8988T (cell line): ENCODE measurements around the gene LEFTY1.

Experiments
- DNase-seq: peaks from one replicate; pipeline ENCODE4 v3.0.0; 2011

The LEFTY1 gene

DNA sequence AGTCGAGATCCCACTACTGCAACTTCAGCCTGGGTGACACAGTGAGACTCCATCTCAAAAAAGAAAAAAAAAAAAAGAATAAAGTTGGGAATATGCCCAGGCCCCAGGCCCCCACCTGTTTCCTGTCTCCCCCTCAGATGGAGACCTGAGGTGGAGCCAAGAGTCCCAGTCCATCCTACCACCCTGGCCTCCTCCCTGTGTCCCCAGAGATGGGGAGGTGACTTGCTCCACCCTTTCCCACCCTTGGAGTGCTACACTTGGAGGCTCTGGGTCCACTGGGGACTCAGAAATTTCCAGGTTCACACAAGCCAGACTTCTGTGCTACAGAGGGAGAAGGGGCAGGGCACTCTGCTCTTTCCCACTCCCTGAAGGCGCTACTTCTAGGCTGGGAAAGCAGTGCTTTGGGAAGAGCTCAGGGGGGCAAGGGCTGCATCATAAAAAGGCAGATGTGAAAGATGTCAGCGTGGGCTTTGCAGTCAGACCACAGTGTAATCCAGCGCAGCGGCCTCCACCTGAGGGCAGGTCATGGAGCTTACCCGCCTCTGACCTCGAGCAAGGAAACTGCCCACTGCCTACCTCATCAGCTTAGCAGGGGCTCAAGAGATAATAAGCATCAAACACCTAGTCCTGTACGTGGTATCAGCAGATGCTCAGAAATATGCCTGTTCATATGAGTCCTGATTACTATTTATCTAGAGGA lies 20.2 kb downstream of the LEFTY1 start:
- no peak for DNase-seq

DNA sequence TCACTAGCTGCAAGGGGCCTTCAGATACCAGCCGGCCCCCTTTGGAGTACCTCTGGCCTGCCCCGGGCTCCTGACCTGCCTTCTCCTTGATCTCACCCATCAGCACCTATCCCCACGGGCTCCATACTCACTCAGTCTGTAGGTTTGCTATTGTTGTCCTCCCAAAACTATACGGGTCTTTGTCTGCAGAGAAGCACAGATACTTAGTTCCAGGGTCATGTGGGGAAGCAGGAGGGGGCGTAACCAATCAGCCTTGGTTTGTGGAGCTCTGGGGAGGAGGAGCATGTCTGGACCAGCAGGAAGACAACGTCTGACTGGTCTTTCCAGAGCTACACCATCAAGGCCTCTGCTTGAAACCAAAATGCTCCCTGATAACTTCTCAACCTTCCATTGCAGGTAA lies 22.0 kb downstream of the LEFTY1 start:
- no peak for DNase-seq

DNA sequence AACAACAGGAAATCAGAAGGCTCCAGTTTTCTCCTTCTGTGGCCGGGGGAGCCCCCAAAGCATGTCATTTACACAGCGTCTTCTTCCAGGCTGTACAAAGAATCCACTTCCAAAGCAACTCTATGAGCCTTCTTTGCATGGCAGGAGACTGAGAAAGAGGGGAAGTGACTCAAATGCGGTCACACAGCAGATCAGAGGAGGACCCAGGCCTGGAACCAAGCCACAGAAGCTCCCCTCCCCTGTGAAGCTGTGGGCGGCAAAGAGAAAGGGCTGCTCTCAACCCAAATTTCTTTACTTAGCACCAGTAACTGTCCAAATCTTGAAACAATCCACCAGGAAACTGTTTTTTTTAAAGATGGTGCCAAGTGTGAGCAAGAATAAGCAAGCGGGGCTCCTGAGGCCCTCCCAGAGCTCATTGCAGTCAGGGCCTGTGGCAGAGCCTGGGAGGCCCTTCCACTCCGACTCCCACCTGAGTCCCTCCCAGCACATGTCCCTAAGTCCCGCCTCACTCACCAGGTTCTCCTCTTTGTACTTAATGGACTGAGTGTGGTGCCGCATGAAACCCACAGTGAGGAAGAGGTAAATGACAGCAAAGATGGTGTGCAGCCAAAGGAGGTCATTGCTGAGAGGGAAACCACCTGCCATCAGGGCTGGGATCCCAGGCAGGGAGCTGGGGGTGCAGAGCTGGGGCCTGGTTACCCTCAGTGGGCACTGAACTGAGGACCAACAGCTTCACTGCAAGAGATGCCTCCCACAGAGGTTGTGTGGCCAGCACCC lies 22.7 kb downstream of the LEFTY1 start:
- no peak for DNase-seq

DNA sequence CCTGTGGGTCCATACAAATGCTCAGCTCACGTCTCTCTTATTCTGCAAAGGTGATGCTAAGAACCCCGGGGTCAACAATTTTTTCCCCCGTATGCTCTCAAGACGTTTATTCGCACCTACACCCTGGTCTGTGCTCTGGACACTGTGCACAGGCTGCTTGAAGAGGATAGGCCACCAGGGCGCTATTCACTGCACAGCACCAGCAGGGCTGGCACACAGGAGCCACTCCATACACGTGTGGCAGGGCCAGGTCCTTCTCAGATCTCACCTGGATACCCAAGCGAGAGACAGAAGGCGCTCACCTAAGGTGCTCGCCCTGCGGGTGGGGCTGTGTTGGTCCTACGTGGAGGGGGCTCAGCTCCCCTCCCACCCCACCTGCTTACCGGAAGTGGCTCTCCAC lies 23.4 kb downstream of the LEFTY1 start:
- no peak for DNase-seq

DNA sequence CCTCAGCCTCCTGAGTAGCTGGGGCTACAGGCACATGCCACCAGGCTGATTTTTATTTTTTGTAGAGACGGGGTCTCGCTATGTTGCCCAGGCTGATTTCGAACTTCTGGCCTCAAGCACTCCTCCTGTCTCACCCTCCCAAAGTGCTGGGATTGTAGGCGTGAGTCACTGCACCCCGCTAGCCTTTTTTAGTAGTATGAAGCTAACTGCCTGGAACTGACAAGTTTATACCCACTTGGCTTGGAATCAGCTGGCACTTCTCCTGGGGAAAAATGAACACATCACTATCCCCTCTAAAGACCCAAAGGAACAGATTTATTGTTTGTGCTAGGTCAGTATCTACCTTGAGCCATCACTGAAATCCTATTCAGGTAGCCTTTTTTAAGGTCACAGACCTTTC lies 25.8 kb downstream of the LEFTY1 start:
- no peak for DNase-seq

DNA sequence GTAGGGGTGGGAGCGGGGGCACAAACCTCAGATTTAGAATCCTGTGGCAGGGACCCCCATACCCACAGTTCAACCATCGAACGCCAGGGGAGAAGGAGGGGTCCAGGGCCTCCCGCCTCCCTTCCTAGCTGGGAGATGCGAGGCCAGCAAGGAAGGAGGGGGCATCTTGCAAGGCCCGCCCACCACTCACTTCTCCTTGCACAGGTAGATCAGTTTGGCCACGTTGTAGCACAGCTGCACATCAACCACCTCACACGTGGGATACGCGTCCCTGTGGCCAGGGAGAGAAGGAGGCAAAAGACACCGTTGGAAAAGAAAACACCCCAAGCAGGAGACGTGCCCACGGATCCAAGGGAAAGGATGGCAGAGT lies 26.4 kb downstream of the LEFTY1 start:
- DNase-seq: no peak

DNA sequence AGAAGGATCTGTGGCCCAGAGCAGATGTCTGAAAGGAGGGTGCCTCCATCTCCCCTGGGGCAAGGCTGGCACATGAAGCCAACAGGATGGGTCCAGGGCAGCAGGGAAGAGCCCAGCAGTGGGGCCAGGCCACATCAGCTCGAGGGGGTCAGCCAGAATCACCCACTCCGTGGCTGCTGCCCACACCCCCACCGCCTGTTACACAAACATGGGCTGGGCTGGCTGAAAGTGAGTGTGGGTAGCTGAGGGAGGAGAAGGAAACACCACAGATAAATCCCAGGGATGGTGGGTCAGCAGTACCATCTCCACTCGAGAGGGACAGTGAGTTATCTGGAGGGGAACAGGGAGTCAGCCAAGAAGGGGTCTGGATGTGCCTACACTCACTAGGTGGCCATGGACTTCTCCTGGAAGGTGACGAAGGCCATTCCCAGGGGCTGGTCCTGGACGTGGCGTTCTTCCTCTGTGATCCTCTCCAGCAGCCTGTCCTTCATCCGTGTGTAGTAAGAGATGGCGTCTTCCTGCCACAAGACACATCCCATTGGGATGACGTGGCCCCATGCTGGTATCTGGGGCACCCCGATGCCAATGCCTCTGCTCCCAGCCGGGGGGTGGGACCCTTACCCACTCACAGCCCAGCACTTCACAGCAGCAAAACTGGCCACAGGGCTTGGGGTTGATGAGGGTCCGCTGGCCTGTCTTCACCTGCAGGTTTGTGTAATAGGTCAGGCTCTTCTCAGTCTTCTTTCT lies 26.9 kb downstream of the LEFTY1 start:
- DNase-seq: no peak

DNA sequence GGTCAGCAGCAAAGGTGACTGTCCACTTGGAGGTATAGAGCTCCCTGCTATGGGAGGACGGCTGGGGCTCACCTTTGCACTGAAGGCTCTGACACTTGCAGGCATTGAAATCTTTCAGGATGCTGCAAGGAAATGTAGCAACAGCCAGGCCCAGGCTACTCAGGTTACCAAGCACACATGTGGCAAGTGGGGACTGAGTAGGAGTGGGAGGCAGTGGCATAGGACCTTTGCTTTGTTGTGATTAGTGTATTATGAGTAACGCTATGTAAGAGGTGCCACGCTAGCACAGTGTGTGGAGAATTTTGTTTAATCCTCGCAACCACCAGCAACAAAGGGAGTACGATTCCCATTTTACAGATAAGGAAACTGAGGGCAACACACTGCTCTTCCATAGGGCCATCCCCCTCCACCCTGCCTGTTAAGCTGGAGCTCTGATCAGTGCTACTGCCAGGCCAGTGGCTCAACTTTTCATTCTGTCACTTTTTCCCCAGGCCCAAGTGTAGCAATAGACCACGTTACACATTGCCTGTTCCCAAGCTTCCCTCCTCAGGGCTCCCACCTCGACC lies 28.0 kb downstream of the LEFTY1 start:
- no peak for DNase-seq

DNA sequence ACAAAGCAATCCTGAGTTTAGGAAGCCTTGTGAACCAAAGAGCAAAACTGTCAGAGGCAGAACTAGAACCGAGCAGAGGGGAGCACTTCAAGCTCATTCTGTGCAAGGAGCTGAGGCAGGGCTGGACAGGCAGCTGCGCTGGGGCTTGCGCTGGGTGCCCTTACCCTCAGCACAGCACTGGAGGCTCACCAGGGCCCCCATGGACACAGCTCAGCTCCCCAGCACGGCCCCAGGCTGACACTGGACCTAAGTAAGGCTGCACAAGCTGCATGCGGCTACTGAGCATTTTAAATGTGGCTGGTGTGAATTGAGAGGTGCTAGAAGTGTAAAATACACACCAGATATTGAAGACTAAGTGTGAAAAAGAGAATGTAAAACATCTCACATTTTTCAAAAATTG lies 28.8 kb downstream of the LEFTY1 start:
- no peak for DNase-seq

DNA sequence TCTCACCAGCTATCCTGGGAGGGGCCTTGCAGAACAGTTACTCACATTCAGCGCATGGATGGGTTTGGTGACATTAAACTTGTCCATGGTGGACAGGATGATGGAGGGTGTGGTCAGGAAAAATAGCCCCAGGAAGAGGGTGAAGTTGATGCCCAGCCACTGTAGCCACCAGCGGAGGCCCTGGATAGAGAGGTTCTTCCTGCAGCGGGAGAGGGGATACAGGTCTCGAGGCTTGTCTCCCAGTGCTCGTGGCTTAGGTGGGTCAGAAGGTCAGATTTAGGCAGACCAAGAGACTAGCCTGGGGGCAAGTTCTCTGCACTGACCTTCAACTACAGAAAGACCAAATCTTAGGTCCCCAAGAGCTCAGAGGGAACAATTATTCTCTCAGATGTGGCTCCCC lies 29.8 kb downstream of the LEFTY1 start:
- DNase-seq: no peak

DNA sequence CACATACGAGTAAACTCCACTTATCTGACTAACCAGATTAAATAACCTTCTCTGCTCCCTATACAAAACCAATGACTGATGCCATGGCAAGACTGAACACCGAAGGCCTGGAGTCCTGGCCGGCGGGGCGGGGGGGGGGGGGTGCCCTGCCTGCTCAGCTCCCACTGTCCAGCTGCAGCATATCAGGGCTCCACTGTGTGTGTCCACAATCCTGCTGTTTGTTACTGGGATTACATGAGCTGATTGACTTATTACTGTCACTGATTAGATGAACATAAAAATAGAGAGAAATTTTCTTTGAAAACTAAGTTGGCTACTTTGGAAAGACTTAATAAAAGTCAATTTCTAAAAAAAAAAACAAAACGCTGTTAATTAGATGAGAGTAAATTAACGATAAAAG lies 31.7 kb downstream of the LEFTY1 start:
- DNase-seq: no peak

DNA sequence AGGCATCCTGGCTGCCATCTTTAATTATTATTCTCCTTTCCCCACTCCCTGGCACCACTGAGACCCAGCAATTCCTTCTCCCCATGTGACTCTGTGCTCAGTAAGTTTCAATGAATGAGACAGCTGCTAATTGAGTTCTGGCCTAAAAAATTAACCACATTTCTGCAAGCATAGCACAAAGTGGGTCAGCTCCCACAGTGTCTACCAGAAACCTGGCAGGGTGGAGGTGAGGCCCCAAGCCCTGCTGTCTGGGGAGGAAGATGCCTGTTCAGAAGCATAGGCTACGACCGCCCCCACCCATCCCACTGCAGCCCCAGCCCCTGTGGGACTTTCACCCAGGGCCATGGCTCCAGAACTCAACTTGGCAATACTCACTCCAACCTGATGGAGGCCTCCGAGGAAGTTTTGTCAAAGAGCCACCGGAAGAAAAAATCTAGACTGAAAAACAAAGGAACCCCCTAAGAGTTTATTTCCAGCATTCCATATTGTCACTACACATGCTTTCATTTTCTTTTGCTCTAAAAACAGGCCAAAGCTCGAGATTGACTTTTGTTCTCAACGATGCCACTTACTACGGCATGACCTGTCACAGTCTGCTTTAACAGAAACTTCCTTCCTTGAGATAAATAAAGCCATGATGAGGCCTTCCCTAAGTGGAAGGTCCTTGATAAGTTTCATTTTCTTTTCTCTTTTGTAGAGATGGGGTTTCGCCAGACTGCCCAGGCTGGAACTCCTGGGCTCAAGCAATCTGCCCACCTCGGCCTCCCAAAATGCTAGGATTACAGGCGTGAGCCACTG lies 33.2 kb downstream of the LEFTY1 start:
- DNase-seq: no peak

DNA sequence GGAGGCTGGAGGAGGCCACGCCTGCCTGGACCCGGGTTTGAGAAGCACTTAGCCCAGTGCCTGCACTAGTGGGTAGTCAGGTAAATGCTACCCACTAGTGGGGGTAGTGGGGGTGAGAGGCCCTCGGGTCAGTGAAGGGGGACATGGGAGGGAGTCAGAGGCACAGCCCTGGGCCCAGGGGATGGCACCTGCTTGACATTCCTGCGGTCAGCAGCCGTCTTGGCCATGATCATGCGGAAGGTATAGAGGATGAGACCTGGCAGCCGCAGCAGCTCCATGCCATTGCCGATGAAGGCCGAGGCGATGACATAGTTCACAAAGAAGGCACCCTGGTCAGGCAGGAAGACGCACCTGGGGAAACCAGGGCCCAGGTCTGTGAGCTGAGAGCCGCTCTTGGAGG lies 35.5 kb downstream of the LEFTY1 start:
- no peak for DNase-seq

DNA sequence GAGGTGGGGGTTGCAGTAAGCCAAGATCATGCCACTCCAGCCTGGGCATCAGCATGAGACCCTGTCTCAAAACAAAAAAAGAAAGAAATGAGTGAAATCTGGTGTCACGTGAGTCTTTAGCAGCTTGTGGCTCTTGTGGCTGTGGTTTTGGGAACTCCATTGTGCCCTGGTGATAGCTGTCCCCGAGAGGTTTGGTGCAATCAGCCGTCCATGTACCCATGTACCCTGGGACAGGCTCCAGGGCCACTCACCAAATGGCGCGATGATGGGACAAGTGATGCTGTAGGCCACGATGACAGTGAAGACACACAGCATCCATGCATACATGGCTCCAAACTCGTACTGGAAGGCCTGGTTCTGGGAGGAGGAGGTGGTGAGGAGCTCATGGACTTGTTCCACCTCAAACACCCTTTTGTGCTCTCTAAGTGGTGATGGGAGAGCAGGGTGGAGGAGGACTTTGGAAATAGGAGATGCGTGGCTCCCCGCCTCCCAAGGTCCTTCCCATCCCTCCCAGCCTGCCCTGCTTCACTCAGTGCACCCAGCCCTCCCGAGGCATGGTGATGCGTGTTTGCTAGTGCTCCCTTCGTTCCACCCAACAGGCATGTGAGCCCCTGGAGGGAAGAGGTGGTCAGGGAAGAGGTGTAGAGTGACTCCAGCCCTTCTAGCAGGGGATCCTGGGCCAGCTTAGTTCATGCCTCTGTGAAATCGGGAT lies 36.4 kb downstream of the LEFTY1 start:
- DNase-seq: no peak

DNA sequence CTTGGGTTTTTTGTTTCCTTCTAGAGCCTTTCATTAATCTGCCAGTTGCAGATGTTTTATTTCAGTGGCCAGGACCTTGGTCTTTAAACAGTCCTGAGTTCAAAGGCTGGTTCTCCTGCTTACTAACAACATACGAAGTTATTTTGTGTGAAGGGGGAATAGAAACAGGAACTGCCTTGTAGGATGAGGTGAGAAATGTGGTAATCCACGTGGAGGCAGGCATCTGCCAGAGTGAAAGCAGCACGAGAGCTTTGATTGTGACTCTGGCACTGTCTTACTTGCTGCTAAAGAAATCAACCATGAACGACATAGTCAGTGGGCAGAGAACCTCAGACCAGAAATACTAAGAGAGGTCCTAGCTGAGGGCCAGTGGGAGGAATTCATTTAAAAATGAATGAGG lies 37.1 kb downstream of the LEFTY1 start:
- no peak for DNase-seq

DNA sequence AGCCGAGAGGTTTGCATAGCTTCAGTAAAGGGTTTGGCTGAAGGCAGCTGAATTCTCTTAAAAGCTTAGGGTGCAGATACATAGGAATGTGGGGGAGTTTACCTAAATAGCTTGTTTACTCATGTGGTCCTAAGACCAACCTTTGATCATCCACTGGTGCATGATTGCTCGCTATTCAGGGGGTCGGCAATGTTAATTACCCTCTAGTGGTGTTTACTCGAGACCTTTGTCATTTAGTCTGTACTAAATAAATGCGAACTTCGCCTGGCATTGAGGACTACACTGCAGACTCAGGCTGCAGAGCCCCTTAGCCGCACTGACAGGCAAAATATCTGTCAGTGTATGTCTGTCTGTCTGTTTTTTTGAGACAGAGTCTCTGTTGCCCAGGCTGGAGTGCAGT lies 38.6 kb downstream of the LEFTY1 start:
- DNase-seq: no peak

DNA sequence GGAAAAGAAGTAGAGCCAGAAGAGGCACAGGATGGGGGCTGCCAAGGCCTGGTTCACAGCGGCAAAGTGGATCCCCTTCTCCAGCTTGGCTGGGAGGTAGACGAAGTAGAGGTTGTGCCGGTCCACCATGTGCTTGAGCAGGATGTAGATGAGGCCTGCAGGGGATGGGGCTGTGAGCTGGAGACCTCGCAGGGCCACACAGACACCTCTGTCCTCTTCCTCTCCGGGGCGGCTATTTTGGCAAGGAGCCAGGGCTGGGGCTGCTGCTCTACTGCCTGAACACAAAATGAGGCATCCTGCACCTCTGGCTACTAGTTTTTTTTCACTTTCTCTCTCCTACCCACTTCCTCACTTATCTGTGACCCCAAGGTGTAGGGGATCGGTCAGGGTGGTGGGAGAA lies 39.0 kb downstream of the LEFTY1 start:
- no peak for DNase-seq

DNA sequence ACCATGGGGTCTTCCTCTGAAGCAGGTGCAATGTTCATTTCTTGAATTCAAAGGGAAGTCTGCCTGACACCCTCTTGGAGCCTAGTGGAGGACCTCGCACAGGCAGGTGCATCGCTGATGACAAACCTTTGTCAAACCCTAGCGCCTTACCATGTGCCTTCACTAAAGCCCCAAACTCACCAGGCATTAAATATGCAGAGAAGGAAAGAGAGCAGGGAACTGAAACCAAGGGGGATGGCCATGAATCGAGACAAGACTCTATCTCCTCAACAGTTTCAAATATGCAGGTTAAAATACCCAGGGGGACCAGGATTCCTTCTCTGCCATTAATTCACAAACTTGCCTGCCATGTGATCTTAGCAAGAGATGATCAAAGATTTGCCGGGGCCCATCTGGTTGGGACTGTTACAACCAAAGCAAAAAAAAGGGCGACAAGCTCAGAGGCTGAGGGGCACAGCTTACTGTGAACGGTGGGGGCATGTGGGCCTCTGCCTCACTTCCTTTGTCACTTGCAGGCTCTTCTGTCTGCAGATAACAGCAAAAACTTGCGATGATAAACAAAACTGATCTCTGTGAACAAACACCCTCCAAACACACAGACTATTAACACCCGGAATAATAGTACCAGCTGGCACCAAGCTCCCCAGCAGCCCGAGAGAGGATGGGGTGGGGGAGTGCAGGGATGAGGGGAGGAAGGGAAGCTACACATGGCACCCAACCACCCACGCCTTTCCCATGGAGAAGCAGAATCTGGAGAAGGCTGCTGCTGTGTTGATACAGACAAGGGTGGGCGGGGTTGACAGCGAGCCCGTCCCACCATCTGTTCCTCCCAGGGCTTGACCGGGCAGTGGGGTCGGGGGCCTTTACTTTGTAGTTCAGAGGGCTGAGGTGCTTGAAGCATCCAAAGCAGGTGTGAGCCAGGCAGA lies 40.7 kb downstream of the LEFTY1 start:
- DNase-seq: no peak

DNA sequence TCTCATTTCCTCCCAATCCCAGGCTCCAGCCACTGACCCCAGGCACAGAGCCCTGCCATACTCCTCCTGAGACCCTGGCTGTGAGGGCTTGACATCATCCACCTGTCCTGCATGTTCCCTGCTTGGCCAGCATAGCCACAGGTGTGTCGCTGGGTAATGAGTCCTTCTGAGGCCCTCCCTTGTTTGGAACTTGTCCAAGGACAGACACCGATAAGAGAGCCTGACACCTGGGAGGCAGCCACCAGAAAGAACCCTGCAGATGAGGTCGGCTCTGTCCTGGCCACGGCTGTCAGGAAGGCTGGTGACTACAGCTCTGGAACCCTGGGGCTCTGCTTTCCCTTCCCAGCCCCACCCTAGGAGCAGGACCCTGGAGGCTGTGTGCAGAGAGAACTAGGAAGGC lies 41.3 kb downstream of the LEFTY1 start:
- DNase-seq: no peak

DNA sequence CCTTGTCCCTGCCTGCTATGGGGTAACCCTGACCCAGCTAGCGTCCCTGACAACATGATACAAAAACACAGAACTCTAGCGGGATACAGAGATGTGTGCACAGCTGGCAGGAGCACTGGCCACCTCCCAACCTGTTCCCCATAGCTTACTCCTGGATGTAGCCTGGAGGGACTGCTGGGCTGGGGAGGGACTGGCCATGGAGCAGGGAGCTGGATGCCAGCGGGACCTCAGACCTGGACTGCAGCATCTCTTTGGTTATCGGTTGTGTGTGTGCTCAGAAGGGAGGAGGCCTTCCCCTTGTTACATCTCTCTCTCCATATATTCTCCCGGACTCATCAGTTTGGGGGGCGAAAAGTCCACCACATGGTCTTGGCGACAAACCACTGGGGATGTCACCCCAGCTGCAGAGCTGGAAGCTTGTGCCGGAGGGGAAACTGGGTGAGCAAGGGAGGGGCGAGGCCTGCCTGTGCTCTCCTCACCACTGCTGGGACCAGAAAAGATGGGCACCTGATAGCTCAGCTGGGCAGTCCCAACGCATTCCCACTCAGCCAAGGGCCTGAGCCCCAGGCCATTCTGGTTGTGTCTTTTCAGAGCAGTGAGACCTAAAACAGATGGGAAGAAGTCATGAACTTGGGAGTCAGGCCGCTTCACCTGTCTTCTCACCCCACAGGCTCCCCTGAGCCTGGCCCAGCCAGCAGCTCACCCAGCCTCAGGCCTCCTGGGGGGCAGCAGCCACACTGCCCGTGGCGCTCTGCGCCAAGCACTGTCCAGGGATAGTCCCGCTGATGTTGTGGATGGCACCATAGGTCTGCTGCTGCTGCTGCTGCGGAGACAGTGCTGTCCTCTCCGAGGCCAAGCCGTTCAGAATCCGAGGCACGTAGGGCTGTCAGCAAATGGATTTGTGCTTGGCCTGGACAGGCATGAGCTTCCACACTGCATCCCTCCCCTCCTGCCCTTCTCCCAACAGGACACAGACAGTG lies 42.3 kb downstream of the LEFTY1 start:
- DNase-seq: no peak
